Naive thymus-derived CD4-positive, alpha-beta T cell (primary cell): ENCODE results near the gene CUTC. TPM values are rescaled to one million over a fixed set of nuclear protein-coding genes. Genes with fewer than 3 reads are reported as not detected.

Source experiments
- ATAC-seq: fragments of 150-1000 bp; cut with Tn5 transposase; 2 replicates; pipeline ENCODE4 v1.10.0; 2021; ENCODE audit warnings: mild to moderate bottlenecking, moderate library complexity
- CTCF ChIA-PET: fragments of 350-600 bp; sonication (Branson Sonifier 250); formaldehyde crosslinking; loops from one replicate; lab custom pipeline; 2021; ENCODE audit warnings: antibody characterized with exemption; lab: Charles Lee
- POLR2A ChIA-PET: fragments of 350-600 bp; sonication (Branson Sonifier 250); formaldehyde crosslinking; loops from one replicate; lab custom pipeline; 2021; ENCODE audit warnings: antibody characterized with exemption, inconsistent platforms; lab: Charles Lee
- DNase-seq, 9 donors: peaks; one replicate each; pipeline versions ENCODE4 v3.0.0 to v3.0.0-alpha.2; 2020 to 2022; ENCODE audit warnings: mixed read lengths in 1 of 9
- H3K27ac ChIP-seq: one replicate; pipeline ENCODE4 v1.7.0; 2013; ENCODE audit warnings: mild to moderate bottlenecking, low read depth, low read length, moderate library complexity
- H3K27me3 ChIP-seq, 2 donors: one replicate each; pipeline ENCODE4 v1.7.0; 2013; ENCODE audit warnings: low read length in 2 of 2, mild to moderate bottlenecking in 2 of 2, moderate library complexity in 2 of 2; ENCODE audit not compliant: control insufficient read depth in 2 of 2, insufficient read depth in 2 of 2
- H3K36me3 ChIP-seq, 3 experiments: 1 replicate in 2 of 3; 2 replicates in 1 of 3; pipeline ENCODE4 v1.7.0; 2013; ENCODE audit warnings: low read length in 3 of 3, mild to moderate bottlenecking in 3 of 3, moderate library complexity in 1 of 3; ENCODE audit not compliant: insufficient read depth in 3 of 3, control insufficient read depth in 2 of 3
- H3K4me1 ChIP-seq, 2 donors: one replicate each; pipeline ENCODE4 v1.7.0; 2013; ENCODE audit warnings: low read length in 2 of 2, mild to moderate bottlenecking in 2 of 2, moderate library complexity in 1 of 2; ENCODE audit not compliant: control insufficient read depth in 2 of 2, insufficient read depth in 2 of 2
- H3K4me3 ChIP-seq: 2 replicates; pipeline ENCODE4 v1.7.0; 2013; ENCODE audit warnings: mild to moderate bottlenecking, low read length
- H3K9me3 ChIP-seq, 3 experiments: 1 replicate in 2 of 3; 2 replicates in 1 of 3; pipeline ENCODE4 v1.7.0; 2013; ENCODE audit warnings: low read length in 3 of 3; ENCODE audit not compliant: control insufficient read depth in 2 of 3
- H3K27ac Mint-ChIP-seq, 9 donors: one replicate each; pipeline ENCODE4 v1.8.0; 2020 to 2022; ENCODE audit warnings: mixed read lengths in 9 of 9, mild to moderate bottlenecking in 8 of 9, moderate library complexity in 5 of 9, inconsistent platforms in 2 of 9
- H3K27me3 Mint-ChIP-seq, 5 donors: one replicate each; pipeline ENCODE4 v1.8.0; 2021 to 2022; ENCODE audit warnings: mixed read lengths in 5 of 5, mild to moderate bottlenecking in 1 of 5
- H3K36me3 Mint-ChIP-seq, 5 donors: one replicate each; pipeline ENCODE4 v1.8.0; 2020 to 2022; ENCODE audit warnings: mixed read lengths in 5 of 5, mild to moderate bottlenecking in 3 of 5, inconsistent platforms in 1 of 5
- H3K4me1 Mint-ChIP-seq, 7 donors: one replicate each; pipeline ENCODE4 v1.8.0; 2020 to 2022; ENCODE audit warnings: mixed read lengths in 7 of 7, mild to moderate bottlenecking in 3 of 7, inconsistent platforms in 1 of 7
- H3K4me3 Mint-ChIP-seq, 10 donors: one replicate each; pipeline ENCODE4 v1.8.0; 2020 to 2022; ENCODE audit warnings: mild to moderate bottlenecking in 10 of 10, mixed read lengths in 10 of 10, moderate library complexity in 6 of 10, inconsistent platforms in 2 of 10
- H3K9me3 Mint-ChIP-seq, 11 donors: one replicate each; pipeline ENCODE4 v1.8.0; 2020 to 2022; ENCODE audit warnings: mixed read lengths in 11 of 11, mild to moderate bottlenecking in 4 of 11, inconsistent platforms in 1 of 11, moderate library complexity in 1 of 11
- intact Hi-C, 2 donors: fragments of 100-400 bp; cut with micrococcal nuclease; formaldehyde crosslinking; loops; one replicate each; pipeline ENCODE4 v1.15.1; 2023
- polyA plus RNA-seq, 2 donors: library from polyadenylated mRNA; unstranded; fragments of 300-500 nt; fragmentation: Illumina TruSeq; gene quantifications; one replicate each; pipeline ENCODE4 v1.2.3, GENCODE V29; 2021
- total RNA-seq, 6 experiments: library from RNA in 5 of 6; stranded (reverse) in 5 of 6; gene quantifications; 1 replicate in 5 of 6; 2 replicates in 1 of 6; pipeline ENCODE4 v1.2.3 and lab custom pipeline; 2021 to 2026

Gene CUTC
- total and polyA plus RNA-seq, 7 experiments from 2014 or later, result 19.3 to 75.1 (median 36.8) TPM

DNA sequence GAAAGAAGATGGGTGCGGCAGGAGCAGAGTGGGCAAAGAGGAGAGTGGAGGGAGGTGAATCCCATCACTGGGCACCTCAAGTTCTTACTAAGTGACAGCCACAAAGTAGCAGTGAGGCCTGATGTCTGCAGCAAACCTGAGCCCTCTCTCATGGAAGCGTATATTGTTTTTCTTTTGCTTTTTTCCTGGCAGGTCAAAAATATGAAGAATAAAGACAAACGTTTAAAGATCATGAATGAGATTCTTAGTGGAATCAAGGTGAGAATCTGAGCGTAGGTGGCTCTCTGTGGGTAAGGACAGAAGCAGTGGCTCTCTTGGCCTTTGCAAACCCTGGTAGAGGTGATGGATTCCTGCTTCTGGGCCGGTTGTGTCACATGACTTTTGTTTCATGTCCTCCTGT is 73.2 kb downstream of the CUTC start:
- Mint-ChIP-seq H3K27ac (no peak overlapping the region), H3K9me3 (no peaks in the 10 kb centered on the region), H3K36me3 (peaks cover 0 to 43% (median 8%) of the 10 kb centered on the region in 5 donors), H3K27me3 (no peaks in the 10 kb centered on the region), H3K4me1 (no peaks in the 10 kb centered on the region), H3K4me3 (no peak overlapping the region)
- Histone ChIP-seq H3K4me1 (no peaks in the 10 kb centered on the region), H3K9me3 (no peaks in the 10 kb centered on the region), H3K27me3 (no peaks in the 10 kb centered on the region), H3K4me3 (no peak overlapping the region), H3K27ac (no peak overlapping the region), H3K36me3 (no peaks in the 10 kb centered on the region)
- CTCF ChIA-PET, result interaction anchor here (1.0 kb wide), 1 partner anchor 13 kb away, joined by 4 read pairs; no protein-coding TSS in a partner anchor
- POLR2A ChIA-PET, result no interaction called here
- DNase-seq (no peak), ATAC-seq (no peak)
- intact Hi-C loops, result no loop called here

Other genes starting within 250 kb of the CUTC start
- gene NKX2-3, start 199.3 kb upstream of the CUTC start, total RNA-seq, result not detected
- not detected for gene NKX2-3, start 199.3 kb upstream of the CUTC start, polyA plus RNA-seq
- 100 to 1,000 TPM in 1 of 5 experiments, 10 to 100 TPM in 4; 66.0 to 101 (median 90.4) TPM for gene SLC25A28, start 111.8 kb upstream of the CUTC start, total RNA-seq
- 10 to 100 TPM; 21.3 to 37.2 TPM for gene SLC25A28, start 111.8 kb upstream of the CUTC start, polyA plus RNA-seq
- 1 to 10 TPM; 2.5 to 6.6 (median 3.4) TPM for gene ENTPD7, start 72.7 kb upstream of the CUTC start, total RNA-seq
- gene ENTPD7, start 72.7 kb upstream of the CUTC start, polyA plus RNA-seq, result 1 to 10 TPM in 1 of 2 donors, under 1 TPM in 1; 0.47 to 1.7 TPM
- gene COX15, start 107 bp upstream of the CUTC start, total RNA-seq, result 10 to 100 TPM; 17.6 to 43.5 (median 32.9) TPM
- gene COX15, start 107 bp upstream of the CUTC start, polyA plus RNA-seq, result 10 to 100 TPM; 37.5 to 39.6 TPM
- gene ABCC2, start 50.4 kb downstream of the CUTC start, total RNA-seq, result 1 to 10 TPM; 1.3 to 7.6 (median 4.2) TPM
- 1 to 10 TPM in 1 of 2 donors, under 1 TPM in 1; 0.95 to 1.0 TPM for gene ABCC2, start 50.4 kb downstream of the CUTC start, polyA plus RNA-seq